ELR (cell line): ENCODE measurements around the gene ERBB4.

Experiments used
- DNase-seq: peaks from one replicate; pipeline ENCODE4 v3.0.0-alpha.2; 2015; ENCODE audit warnings: low read depth

Gene ERBB4

GRCh38 chr2:211468877-211469663 is 1069.5 kb downstream of the ERBB4 start:
- DNase-seq, result no peak

- no peak for DNase-seq
These were observed 1070.4 kb downstream of the ERBB4 start for GRCh38 chr2:211468217-211468616.

- DNase-seq, result no peak
These were observed 1075.2 kb downstream of the ERBB4 start for GRCh38 chr2:211463397-211463796.

DNA sequence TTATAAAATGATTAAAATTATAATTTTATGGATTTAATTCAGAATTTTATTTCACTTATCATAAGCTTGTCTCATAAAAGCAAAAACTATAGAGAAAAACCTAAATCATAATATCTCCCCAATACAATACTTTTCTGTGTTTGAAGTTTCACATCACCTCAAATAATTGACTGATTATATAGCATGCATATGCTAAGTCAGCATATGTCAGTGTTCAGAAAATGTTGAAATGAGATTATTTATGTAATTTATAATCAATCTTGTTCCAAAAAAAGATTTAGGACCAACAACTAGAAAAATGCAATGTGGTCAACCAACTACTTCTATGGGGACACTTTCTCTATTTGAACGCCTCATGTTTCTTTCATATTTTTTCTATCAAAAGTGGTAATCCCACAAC is 1079.6 kb downstream of the ERBB4 start:
- DNase-seq, result no peak

DNA sequence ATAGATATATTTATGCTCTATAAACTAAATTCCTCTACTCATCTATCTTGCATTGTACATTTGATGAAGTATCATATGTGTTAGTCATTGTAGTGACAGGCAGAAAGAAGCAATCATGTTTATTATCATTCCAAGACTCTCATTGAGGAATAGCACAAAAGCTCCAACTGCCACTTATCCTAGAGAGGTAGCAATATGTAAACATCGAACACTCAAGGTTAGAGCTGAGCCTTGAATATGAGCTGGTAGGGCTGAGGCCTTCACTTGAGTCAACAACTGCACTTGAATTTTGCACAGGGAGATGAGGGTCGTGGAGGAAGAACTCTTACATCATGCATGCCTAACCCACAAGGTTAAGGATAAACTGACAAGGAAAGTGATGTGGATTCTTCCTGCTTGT is 1081.3 kb downstream of the ERBB4 start:
- no peak for DNase-seq

DNA sequence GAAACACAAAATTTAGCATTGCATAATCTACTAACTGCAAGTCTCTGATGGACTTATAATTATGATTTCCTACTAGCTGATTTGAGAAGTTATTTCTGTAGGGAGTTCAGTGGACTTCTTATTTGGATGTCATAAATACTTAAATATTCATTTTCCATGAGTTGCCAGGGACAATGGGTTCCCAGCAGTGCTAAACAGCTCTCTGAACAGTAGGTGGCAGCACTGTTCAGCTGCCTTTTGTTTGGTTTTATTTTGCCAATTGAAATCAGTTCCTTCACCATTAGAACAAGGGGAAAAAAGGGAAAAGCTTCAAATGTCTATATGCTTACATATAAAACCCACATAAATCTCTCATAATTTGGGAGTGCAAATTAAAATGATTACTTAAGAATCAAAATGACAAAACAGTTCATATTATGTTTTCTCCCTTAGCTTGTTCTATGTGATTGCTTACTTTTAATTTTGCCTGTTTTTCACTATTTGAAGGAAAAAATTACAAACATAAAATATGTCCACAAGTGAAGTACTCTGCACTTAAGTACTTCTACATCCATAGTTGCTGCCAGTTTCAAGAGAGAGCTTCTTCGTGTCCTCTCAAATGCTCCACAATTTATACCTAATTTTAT is 1083.3 kb downstream of the ERBB4 start:
- DNase-seq, result peak; percentile 70

DNA sequence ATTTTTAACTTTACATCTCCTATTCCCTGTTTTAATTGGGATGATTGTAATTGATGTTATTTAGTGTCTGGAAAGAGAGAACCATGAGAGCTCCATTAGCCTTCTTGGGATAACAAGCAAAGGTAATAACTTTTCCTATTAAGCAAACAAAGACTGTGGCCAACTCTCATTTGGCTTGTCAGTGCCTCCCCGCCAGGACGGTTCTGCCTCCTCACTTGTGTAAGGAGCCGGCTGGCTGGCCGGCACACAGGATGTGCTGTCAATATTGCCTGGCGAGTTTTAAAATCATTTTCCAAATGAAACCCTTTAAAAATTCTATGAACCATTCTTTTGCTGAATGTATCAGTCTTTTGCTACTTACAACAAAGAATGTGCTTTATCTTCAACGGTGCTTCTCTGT is 1083.9 kb downstream of the ERBB4 start:
- peak; percentile 26 for DNase-seq

- no peak for DNase-seq
These were observed 1085.2 kb downstream of the ERBB4 start for GRCh38 chr2:211453311-211453887.

DNA sequence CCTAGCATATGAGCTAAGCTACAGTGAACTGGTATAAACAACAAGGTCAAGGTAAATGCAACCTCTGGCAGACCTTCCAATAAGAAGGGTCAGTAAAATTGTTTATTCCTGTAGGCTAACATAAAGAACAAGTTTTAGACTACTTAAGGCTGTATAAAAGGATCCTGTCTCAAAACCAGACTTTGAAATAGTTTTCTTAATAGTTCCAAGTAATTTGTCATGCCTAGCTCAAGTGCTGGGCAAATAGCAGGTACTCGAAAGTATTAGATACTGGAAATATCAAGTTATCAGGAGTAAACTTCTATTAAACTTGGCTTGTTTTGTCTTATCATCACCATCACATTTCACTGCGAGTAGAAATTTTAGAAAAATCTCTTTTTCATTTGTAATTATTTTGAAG is 1087.0 kb downstream of the ERBB4 start:
- no peak for DNase-seq

- DNase-seq, result no peak
These were observed 1088.8 kb downstream of the ERBB4 start for GRCh38 chr2:211449819-211450218.

- no peak for DNase-seq
These were observed 1091.1 kb downstream of the ERBB4 start for GRCh38 chr2:211447548-211447947.

DNA sequence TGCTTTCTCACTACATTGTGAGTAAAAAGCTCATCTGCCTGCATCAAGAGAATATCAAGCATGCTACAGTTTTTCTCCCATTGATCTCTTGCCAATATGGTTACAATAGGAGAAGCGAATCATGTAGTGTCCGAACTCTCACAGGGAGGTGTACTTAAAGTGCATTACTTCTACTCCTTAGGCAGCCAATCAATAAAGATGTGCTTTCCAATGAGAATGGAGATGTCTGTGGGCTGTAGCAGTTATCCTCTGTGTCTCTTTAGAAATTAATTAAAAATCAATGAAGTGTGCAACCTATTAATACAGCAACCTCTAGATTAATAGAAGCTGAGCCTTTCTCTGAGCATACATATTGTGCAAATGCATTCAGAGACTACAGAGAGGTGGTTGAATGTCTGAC is 1098.5 kb downstream of the ERBB4 start:
- no peak for DNase-seq

DNA sequence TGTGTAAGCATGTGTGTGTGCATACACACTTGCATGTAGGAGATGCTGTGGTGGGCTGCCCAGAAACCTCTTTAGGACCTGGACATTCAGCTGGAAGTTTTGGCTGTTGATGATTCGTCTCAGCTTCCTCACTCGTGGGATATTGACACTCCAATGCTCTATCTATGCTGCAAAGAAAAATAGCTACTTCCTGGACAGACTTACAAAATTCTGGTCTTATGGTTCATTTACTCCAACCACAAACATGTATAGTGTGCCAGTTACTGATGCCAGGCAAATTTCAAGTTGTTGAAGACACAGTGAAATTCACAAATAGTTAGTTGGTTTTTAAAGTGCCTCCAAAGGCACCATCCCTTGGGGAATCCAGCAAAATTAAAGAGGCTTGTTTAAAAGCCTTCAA is 1099.6 kb downstream of the ERBB4 start:
- DNase-seq, result no peak

DNA sequence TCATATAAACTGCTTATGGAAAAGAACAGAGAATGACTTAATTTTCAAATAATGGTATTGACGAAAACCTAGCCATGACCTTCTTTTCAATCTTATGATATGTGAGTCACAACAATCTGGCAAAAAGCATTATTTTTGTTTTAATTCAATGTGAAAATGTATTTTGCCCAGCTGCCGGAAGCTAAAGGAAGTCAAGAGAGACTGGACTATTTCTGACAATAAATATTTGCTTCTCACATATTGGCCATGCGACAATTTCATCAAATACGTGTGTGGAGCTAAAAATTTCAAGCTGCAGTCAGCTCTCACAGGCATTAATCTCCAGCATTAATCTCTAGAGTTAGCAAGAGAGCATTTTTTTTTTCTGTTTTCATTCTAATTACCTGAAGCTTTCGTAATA is 1101.2 kb downstream of the ERBB4 start:
- DNase-seq, result no peak

DNA sequence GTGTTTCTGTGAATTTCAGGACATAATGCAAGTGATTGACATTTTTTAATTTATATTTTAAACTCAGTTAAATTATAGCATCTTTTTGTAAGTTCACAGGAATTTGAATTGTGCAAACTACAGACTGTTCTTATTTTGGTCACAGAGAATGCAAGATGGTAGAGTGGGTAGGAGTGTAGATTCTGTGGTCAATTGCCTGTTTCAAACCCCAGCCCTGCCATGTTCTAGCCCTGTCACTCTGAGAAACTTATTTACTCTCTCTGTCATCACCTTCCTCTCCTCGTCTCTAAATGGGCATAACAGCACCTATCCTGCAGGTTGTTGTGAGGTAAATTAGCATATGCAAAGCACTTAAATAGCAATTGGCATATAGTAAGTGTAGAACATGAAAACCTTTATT is 1102.4 kb downstream of the ERBB4 start:
- DNase-seq, result no peak

DNA sequence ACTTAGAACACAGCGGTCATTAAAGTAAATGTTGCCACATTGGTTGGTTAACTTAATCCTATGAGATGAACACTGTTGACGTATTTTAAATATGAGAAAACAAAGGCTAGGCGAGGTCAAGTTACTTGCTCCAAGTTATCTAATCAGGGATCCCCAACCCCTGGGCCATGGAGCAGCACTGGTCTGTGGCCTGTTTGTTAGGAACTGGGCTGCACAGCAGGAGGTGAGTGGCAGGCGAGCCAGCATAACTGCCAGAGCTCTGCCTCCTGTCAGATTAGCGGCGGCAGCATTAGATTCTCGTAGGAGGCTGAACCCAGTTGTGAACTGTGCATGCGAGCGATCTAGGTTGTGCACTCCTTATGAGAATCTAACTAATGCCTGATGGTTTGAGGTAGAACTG is 1103.3 kb downstream of the ERBB4 start:
- no peak for DNase-seq

- DNase-seq, result peak; percentile 27
These were observed 1103.8 kb downstream of the ERBB4 start for GRCh38 chr2:211434773-211435172.

DNA sequence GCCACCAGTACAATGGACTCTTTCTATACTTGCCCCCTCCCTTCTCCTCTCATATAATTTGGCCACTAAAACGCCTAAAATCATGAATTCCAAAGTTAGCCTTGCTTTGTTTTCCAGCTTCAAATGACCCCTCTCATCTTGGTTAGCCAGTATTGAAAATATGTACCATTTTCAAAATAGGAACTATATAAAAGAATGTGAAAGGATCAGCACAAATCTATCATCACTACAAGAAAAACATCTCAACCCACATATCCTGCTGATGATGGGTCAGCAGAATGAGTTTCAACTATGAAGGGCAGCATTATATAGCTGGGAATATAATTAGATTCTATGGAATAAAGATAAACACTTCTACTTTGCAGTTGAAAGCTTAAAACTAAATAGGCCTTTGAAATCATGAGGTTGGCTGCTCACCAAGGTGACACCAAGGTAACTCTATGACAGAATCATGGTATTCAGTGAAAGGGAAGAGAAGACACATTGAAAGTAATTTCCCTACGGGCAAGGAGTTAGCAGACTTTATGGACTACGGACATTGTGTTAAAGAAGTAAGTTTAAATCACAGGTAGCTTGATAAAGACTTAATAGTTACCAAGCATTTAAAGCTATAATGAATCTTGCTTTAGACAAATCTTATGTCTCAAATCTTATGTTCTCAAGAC is 1109.2 kb downstream of the ERBB4 start:
- no peak for DNase-seq

- DNase-seq, result no peak
These were observed 1112.4 kb downstream of the ERBB4 start for GRCh38 chr2:211426240-211426639.

DNA sequence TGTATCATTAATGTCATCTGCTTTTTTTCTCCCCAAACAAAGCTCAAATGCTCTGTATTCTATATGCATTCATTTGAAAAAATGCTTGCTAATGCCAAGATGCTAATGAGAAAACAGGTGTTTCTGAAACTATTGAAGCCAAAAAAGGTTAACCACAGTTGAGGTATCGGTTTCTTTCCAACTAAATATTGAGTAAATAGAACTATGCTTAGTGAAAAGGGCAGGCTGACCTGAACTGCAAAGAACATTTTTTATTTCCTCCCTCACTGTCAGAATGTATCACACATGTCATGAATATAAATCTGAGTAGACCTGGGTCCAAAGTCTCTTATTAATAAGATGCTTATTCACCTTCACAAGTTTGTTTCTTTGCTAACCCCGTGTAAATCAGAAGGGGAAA is 1115.6 kb downstream of the ERBB4 start:
- DNase-seq, result no peak

DNA sequence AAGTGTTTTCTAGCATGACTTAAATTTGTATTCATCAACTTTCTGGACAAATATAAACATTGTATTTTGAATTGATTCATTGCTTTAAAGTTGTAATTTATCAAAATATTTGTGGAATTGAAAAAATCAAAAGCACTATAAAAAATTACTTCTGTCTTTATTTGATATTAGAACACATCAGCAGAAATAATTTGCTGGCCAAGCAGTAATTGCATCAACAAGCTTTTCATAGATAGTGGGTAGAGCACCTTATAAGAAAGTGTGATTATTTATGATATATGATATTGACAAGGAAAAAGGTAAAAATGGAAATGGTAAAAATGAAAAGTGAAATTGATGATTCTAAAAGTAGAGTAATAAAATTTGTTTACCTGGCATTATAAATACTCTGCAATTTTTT is 1121.1 kb downstream of the ERBB4 start:
- no peak for DNase-seq

GRCh38 chr2:211416373-211416772 is 1122.2 kb downstream of the ERBB4 start:
- no peak for DNase-seq

DNA sequence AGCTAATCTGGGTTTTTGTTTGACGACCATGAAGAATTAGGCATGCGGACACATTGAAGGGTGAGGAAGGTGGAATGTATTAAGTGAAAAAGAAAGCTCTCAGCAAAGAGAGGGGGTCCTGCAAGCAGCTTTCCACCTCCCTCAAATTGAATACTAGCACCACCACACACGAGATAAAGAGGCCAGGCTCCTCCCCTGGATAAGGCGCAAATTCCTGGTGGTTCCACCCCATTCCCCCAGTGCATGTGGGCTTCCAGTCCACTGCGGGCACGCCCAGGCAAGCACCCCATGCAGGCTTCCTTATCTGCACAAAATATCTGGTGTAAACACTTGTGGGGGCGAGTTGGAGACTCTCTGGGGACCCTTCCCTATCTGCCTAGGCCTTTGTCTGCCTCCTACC is 1124.9 kb downstream of the ERBB4 start:
- DNase-seq, result no peak
